Vagina (tissue), 2 donors: ENCODE results near the gene CCDC57.

ENCODE experiments used
- POLR2A ChIP-seq, 2 donors: fragments of 450-650 bp; IDR thresholded peaks; one replicate each; pipeline ENCODE4 v1.6.1; 2017; ENCODE audit warnings: antibody characterized with exemption in 2 of 2, mild to moderate bottlenecking in 2 of 2, moderate library complexity in 2 of 2
- TF ChIP-seq, protein P1 (sequence below), 3 experiments: fragments of 450-650 bp in 2 of 3; fragments of 200-600 bp in 1 of 3; sonication (generic) in 1 of 3; IDR thresholded peaks; one replicate each; pipeline ENCODE4 v1.5.1; 2017 to 2019; ENCODE audit warnings: antibody characterized with exemption in 3 of 3, mild to moderate bottlenecking in 2 of 3, moderate library complexity in 2 of 3

DNA sequence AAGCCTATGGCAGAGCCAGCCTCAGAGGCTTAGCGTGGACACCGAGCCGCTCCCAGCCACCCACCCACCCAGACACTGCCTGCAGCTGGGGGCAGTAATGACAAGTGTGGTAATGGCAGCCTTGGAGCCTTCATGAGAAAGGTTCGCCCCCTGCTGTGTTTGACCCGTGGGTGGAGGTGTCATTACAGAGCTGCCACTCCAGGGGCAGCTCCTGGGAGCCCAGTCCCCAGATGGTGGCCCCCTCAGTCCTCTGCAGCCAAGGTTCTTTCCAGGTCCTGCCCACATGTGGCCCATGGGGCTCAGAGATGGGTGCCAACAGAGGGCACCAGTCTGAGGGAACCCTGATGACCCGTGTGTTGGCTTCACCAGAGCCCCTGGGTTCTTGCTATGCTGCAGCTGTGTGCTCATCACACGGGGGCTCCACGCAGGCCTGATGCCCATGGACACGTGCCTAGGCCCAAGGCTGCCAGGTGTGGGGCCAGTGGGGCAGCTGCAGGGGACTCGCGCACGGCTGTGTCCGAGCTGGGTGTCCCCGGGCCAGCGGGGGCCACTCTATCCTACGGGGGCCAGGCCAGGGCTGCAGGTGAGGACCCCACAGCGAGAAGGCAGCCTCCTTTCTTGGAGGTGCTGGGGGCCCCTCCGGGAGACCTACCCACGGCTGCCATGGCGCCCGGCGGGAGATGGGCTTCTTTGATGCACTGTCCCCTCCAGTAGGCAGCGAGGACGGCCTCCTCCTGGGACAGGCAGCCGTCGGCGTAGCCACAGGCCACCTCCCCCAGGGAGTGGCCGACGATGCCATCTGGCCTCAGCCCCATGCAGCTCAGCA, 122.7 kb downstream of the CCDC57 start:
- TF ChIP-seq, protein P1, sequence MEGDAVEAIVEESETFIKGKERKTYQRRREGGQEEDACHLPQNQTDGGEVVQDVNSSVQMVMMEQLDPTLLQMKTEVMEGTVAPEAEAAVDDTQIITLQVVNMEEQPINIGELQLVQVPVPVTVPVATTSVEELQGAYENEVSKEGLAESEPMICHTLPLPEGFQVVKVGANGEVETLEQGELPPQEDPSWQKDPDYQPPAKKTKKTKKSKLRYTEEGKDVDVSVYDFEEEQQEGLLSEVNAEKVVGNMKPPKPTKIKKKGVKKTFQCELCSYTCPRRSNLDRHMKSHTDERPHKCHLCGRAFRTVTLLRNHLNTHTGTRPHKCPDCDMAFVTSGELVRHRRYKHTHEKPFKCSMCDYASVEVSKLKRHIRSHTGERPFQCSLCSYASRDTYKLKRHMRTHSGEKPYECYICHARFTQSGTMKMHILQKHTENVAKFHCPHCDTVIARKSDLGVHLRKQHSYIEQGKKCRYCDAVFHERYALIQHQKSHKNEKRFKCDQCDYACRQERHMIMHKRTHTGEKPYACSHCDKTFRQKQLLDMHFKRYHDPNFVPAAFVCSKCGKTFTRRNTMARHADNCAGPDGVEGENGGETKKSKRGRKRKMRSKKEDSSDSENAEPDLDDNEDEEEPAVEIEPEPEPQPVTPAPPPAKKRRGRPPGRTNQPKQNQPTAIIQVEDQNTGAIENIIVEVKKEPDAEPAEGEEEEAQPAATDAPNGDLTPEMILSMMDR (IDR thresholded peaks at IDR 0.05) = no peak
- TF ChIP-seq POLR2A (IDR thresholded peaks at IDR 0.05) = no peak
